Measurements from ENCODE around the gene FANCI. TPM values are rescaled to one million over a fixed set of nuclear protein-coding genes. Genes with fewer than 3 reads are reported as not detected.

The FANCI gene
- total RNA-seq, 1 experiment from 2014 or later = 44.7 TPM

GRCh38 chr15:89301304-89302089 is 57.7 kb downstream of the FANCI start:
- DNase-seq (ENCODE audit: extremely low read depth, low read depth) = no peak

DNA sequence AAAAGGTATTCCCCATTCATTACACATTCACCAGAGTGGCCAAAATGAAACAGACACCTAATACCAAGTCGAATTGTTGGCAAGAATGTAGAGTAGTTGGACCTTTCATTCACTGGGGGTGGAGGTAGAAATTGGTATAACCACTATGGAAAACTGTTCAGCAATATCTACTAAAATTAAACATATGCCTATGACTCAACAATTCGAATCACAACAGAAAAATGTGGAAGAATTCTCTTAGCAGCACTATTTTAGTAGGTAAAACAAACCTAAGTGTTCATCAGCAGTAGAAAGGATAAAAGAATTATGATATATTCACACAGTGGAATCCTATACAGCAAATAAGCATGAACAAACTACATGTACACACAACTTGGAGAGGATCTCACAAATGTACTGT is 60.2 kb downstream of the FANCI start:
- no peak for DNase-seq (ENCODE audit: extremely low read depth, low read depth)

DNA sequence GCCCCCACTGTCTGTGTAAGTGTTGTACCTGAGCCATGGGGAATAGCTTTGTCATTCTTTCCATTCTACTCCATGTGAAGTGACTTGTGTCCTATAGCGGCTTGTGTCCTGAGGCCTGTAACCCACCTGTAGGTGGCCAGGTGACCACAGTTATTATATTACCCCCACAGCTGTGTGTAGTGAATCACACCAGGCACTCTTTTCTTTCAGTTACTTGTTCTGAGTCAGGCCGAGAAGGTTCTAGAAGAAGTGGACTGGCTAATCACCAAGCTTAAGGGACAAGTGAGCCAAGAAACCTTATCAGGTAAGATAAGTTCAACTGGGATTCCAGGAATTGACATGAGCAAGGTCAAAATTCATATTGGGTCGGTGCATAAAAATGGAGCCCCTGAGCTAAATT is 61.6 kb downstream of the FANCI start:
- no peak for DNase-seq (ENCODE audit: extremely low read depth, low read depth)

DNA sequence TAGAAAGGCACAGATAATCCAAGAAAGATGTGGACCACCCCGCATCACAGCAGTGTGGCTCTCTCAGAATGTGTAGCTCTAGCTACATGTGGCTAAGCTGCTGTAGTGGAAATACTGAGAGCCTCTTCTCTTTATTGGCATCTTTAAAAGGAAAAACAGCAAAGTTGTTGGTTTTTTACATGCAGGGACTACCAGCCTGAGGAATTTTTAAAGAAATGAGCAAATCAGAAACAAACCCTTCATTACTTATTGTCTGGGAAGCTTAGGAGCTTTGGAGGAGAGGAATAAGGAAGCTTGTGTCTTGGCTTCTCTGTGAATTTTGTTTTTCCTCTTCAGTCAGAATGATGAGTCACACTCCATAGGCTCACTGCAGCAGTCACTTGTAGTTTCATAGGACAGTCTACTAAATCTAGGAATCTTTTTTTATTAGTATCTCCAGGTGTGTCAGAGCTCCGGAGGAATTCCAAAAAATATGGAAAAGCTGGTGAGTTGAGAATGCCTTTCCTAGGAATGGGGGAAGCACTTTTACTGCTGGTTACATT is 63.3 kb downstream of the FANCI start:
- DNase-seq (ENCODE audit: extremely low read depth, low read depth) = no peak

DNA sequence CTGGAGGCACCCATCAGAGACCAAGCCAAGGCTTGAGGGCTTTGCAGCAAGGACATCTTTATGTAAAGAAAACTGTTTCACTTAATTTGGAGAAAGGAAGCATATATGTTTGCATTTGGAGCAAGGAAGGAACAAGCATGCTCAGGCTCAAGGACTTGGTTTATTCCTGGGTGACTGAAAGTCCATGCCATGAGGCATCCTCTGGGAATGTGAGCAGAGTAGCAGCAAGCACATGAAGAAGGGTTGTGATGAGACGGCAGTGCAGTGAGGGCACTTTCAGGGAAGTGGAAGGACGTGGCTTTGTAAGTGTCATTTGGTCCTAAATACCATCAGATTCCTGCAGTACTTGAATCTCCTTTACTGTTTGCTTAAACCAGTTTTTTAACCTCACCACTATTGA is 64.0 kb downstream of the FANCI start:
- no peak for DNase-seq (ENCODE audit: extremely low read depth, low read depth)

DNA sequence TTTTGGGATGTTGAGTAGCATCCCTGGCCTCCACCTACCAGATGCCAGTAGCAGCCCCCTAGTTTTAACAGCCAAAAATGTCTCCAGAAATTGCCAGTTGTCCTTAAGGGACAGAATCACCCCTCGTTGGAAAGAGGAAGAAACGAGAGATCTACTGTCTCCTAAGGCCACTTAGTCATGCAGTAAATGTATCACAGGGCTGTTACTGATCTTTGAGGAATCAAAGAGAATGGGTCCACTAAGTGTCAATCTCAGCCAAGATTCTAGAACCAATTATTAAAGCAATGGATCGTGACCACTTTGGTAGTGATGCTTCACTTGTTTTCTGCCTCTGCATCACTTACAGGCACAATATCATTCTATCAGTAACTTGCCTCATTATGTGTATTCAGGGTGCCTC is 64.5 kb downstream of the FANCI start:
- no peak for DNase-seq (ENCODE audit: extremely low read depth, low read depth)

DNA sequence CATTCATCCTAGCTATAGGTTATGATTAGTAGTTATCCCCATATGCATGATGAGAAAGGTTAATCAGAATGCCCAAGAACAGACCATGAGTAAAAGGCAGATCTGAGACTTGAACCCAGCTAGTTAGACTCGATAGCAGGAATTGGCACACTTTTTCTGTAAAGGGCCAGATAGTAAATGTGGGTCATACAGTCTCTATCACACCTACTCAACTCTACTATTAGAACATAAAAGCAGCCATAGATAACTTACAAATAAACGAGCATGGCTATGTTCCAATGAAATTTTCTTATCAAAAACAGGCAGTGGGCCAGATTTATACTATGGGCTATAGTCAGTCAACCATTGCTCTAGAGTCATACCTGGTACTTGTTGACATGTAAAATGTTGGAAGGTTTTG is 66.2 kb downstream of the FANCI start:
- no peak for DNase-seq (ENCODE audit: extremely low read depth, low read depth)

GRCh38 chr15:89315375-89315929 is 71.7 kb downstream of the FANCI start:
- no peak for DNase-seq (ENCODE audit: extremely low read depth, low read depth)

DNA sequence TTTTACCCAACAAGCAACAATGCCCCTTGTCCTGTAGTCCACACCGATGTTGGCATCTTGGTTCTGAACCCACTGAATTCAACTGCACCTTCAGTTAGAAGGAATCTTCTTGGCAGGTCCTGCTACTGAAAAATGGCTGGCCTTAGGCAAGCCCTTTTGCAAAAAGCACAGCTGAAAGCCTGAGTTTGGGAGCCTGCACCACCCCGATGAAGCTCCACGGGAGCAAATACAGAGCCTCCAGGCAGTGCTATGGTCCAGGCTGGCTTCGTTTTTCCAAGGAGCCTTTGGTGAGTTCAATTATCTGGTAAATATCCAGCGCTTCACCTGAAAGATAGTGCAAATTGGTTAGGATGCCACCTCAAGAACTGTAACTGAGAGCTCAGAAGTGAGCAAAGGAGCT is 72.7 kb downstream of the FANCI start:
- DNase-seq (ENCODE audit: extremely low read depth, low read depth) = no peak

GRCh38 chr15:89317186-89317720 is 73.5 kb downstream of the FANCI start:
- no peak for DNase-seq (ENCODE audit: extremely low read depth, low read depth)

DNA sequence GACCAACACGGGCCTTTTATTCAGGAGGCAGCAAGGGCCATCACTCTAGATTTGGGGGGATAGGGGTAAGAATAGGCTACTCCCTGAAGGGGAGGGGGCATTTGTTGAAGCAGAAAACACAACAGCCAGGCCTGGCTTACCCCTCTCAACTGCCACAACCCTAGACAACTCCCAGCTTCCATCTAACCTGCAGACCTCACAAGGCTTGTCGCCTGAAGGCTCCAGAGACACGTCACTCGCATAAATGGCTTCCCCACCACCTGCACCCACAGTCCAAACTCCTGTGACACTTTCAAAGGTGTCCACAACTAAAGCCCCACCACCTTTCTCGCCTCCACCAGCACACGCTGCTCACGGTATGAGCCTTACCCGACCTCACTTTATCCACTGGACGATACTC is 75.9 kb downstream of the FANCI start:
- DNase-seq (ENCODE audit: extremely low read depth, low read depth) = no peak

GRCh38 chr15:89320200-89320599 is 76.4 kb downstream of the FANCI start:
- no peak for DNase-seq (ENCODE audit: extremely low read depth, low read depth)

GRCh38 chr15:89321521-89322410 is 78.0 kb downstream of the FANCI start:
- DNase-seq (ENCODE audit: extremely low read depth, low read depth) = no peak

- DNase-seq (ENCODE audit: extremely low read depth, low read depth) = no peak
Measured at GRCh38 chr15:89322822-89323221, 79.0 kb downstream of the FANCI start.

GRCh38 chr15:89323825-89324224 is 80.0 kb downstream of the FANCI start:
- no peak for DNase-seq (ENCODE audit: extremely low read depth, low read depth)

- DNase-seq (ENCODE audit: extremely low read depth, low read depth) = no peak
Measured at GRCh38 chr15:89325039-89325803, 81.4 kb downstream of the FANCI start.

DNA sequence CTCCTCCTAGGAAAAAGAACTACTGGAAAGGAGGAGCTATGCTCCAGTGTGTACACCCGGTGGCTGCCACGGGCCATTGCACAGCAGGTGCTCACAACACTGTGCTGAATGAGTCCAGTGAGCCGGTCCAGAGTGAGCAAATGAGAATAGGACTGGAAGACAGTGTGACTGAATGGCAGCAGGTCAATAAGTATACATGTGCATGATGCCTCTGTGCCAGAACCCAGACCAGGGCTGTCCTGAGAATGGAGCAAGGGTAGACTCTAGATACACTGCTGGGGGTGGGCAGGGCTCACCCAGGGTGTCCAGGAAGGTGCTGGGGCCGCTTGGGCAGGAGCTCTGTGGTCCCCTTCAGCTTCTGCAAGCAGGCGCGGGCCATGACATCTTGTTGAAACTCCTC is 82.5 kb downstream of the FANCI start:
- no peak for DNase-seq (ENCODE audit: extremely low read depth, low read depth)

DNA sequence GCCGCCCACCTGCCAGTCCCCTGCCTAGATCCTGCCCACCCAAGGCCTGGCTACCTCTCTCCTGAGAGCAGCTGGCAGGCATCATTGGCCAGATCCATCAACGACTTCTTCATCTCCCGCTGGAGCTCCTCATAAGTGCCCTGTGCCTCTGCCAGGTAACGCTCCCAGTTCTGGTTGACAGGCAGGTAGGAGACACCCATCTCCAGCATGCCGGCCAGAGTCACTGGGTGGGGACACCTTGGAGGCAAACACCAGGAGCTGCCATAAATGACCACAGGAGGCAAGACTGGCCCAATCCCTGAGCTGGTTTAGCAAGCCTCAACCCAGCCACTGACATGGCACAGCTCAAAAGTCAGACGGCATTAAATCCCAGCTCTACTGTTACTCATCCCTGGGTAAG is 83.3 kb downstream of the FANCI start:
- no peak for DNase-seq (ENCODE audit: extremely low read depth, low read depth)

GRCh38 chr15:89328398-89329254 is 84.8 kb downstream of the FANCI start:
- no peak for DNase-seq (ENCODE audit: extremely low read depth, low read depth)
